Progenitor cell of endocrine pancreas (in vitro differentiated cells): ENCODE measurements around the gene BEGAIN. TPM values are rescaled to one million over a fixed set of nuclear protein-coding genes. Genes with fewer than 3 reads are reported as not detected.

Experiments used
- DNase-seq: peaks from one replicate; pipeline ENCODE4 v3.0.0; 2021; ENCODE audit warnings: low spot score; ENCODE audit not compliant: unreplicated experiment
- H3K27ac Mint-ChIP-seq: 2 replicates; pipeline ENCODE4 v1.8.0; 2021; ENCODE audit warnings: mild to moderate bottlenecking, moderate library complexity, mixed read lengths
- H3K27me3 Mint-ChIP-seq: 2 replicates; pipeline ENCODE4 v1.8.0; 2021; ENCODE audit warnings: mixed read lengths
- H3K36me3 Mint-ChIP-seq: 2 replicates; pipeline ENCODE4 v1.8.0; 2022; ENCODE audit warnings: mixed read lengths; ENCODE audit not compliant: insufficient read depth
- H3K4me1 Mint-ChIP-seq: 2 replicates; pipeline ENCODE4 v1.8.0; 2021; ENCODE audit warnings: low read depth, mixed read lengths
- H3K4me3 Mint-ChIP-seq: 2 replicates; pipeline ENCODE4 v1.8.0; 2021; ENCODE audit warnings: low read depth, mild to moderate bottlenecking, moderate library complexity, mixed read lengths
- H3K9me3 Mint-ChIP-seq: 2 replicates; pipeline ENCODE4 v1.8.0; 2021; ENCODE audit warnings: low read depth, mixed read lengths
- CTCF ChIP-seq: fragments of 200-600 bp; sonication (generic); IDR thresholded peaks from one replicate; pipeline ENCODE4 v1.5.0; 2021; ENCODE audit warnings: antibody characterized with exemption, mild to moderate bottlenecking; ENCODE audit not compliant: unreplicated experiment
- total RNA-seq: library from RNA; stranded (reverse); gene quantifications from 2 replicates; pipeline ENCODE4 v1.2.1, GENCODE V29; 2021

BEGAIN gene
- total RNA-seq, 1 donor from 2014 or later: 0.65 TPM

GRCh38 chr14:100537446-100538350 is 49.5 kb downstream of the BEGAIN start:
- TF ChIP-seq CTCF: no peak
- no peak for DNase-seq
- Mint-ChIP-seq H3K27me3 (no peaks in the 10 kb centered on the region), H3K9me3 (no peaks in the 10 kb centered on the region), H3K36me3 (no peaks in the 10 kb centered on the region), H3K4me3 (no peak overlapping the region), H3K4me1 (peaks cover 3% of the 10 kb centered on the region), H3K27ac (no peak overlapping the region)

GRCh38 chr14:100536721-100537445 is 50.3 kb downstream of the BEGAIN start:
- no peak for TF ChIP-seq CTCF
- Mint-ChIP-seq H3K36me3 (no peaks in the 10 kb centered on the region), H3K4me1 (peaks cover 3% of the 10 kb centered on the region), H3K9me3 (no peaks in the 10 kb centered on the region), H3K27ac (no peak overlapping the region), H3K27me3 (no peaks in the 10 kb centered on the region), H3K4me3 (no peak overlapping the region)
- DNase-seq: no peak

GRCh38 chr14:100536121-100536510 is 51.1 kb downstream of the BEGAIN start:
- Mint-ChIP-seq H3K4me3 (no peak overlapping the region), H3K27me3 (no peaks in the 10 kb centered on the region), H3K9me3 (no peaks in the 10 kb centered on the region), H3K27ac (no peak overlapping the region), H3K4me1 (peaks cover 3% of the 10 kb centered on the region), H3K36me3 (no peaks in the 10 kb centered on the region)
- no peak for DNase-seq
- TF ChIP-seq CTCF: no peak

GRCh38 chr14:100535287-100536120 is 51.7 kb downstream of the BEGAIN start:
- Mint-ChIP-seq H3K27me3 (no peaks in the 10 kb centered on the region), H3K9me3 (no peaks in the 10 kb centered on the region), H3K4me3 (no peak overlapping the region), H3K4me1 (peaks cover 3% of the 10 kb centered on the region), H3K27ac (no peak overlapping the region), H3K36me3 (no peaks in the 10 kb centered on the region)
- no peak for DNase-seq
- no peak for TF ChIP-seq CTCF
